Measurements from ENCODE around the gene NDUFB2. TPM values are rescaled to one million over a fixed set of nuclear protein-coding genes. Genes with fewer than 3 reads are reported as not detected.

The NDUFB2 gene
- total and polyA plus RNA-seq, 9 of the 15 experiments (the other 6 are each of a cell fraction or from before 2014, with no cell fraction given) = 220 to 2,075 (median 320) TPM

GRCh38 chr7:140697447-140698143 lies 1.1 kb downstream of the NDUFB2 start (continued):
- TF ChIP-seq ZNF407 (IDR thresholded peaks at IDR 0.05; ENCODE audit: low read depth) (0 out of 2 replicates have a peak, but pooled peaks have one; percentile 28), GTF2A2 (tag; IDR thresholded peaks at IDR 0.05) (no peak), CGGBP1 (CRISPR knock-in tag; IDR thresholded peaks at IDR 0.05) (no peak), TEAD1 (CRISPR knock-in tag; IDR thresholded peaks at IDR 0.05) (no peak), ZNF24 (IDR thresholded peaks at IDR 0.05) (no peak), LARP7 (IDR thresholded peaks at IDR 0.05) (no peak), TEAD2 (tag; IDR thresholded peaks at IDR 0.05) (no peak), ZNF79 (CRISPR knock-in tag; IDR thresholded peaks at IDR 0.05; ENCODE audit: low read depth) (no peak), ARID1B (IDR thresholded peaks at IDR 0.05) (no peak), POLR2AphosphoS2 (IDR thresholded peaks at IDR 0.05; ENCODE audit: low read length) (no peak), CHD2 (IDR thresholded peaks at IDR 0.05; ENCODE audit: low read depth, low read length) (no peak), ZEB2 (IDR thresholded peaks at IDR 0.05) (0 out of 2 replicates have a peak, but pooled peaks have one; percentile 15), ZNF449 (CRISPR knock-in tag; IDR thresholded peaks at IDR 0.05) (no peak), TCF15 (CRISPR knock-in tag; IDR thresholded peaks at IDR 0.05) (0 out of 2 replicates have a peak, but pooled peaks have one; percentile 20), CHD4 (IDR thresholded peaks at IDR 0.05; ENCODE audit: insufficient read depth, insufficient replicate concordance, low read depth, low read length, poor library complexity, severe bottlenecking) (no peak), NBN (IDR thresholded peaks at IDR 0.05; ENCODE audit: low read depth) (0 out of 2 replicates have a peak, but pooled peaks have one; percentile 11)

Data from K562 (cell line).